Caco-2 (cell line): ENCODE results near the gene ERCC8. TPM values are rescaled to one million over a fixed set of nuclear protein-coding genes. Genes with fewer than 3 reads are reported as not detected.

Source experiments
- BruUV-seq: library from RNA; stranded (reverse); fragments of 400-500 nt; replicated peaks from 2 replicates; lab custom pipeline; 2021; lab: Mats Ljungman, UMichigan
- CTCF ChIA-PET: fragments of 300-600 bp; sonication (Branson Sonifier 250); formaldehyde crosslinking; loops from one replicate; lab custom pipeline; 2022; ENCODE audit warnings: antibody characterized with exemption; lab: Charles Lee
- POLR2A ChIA-PET: fragments of 300-600 bp; sonication (Branson Sonifier 250); formaldehyde crosslinking; loops from one replicate; lab custom pipeline; 2022; ENCODE audit warnings: antibody characterized with exemption; lab: Charles Lee
- DNase-seq, 2 experiments: peaks; one replicate each; pipeline versions ENCODE4 v3.0.0 to v3.0.0-alpha.2; 2020 to 2022
- H3K27me3 ChIP-seq: replicated peaks from 2 replicates; pipeline ENCODE4 v1.6.0; 2011; ENCODE audit warnings: low read length; ENCODE audit not compliant: control insufficient read depth, insufficient read depth
- H3K36me3 ChIP-seq: 2 replicates; pipeline ENCODE4 v1.5.1; 2011; ENCODE audit warnings: low read length; ENCODE audit not compliant: control insufficient read depth, insufficient read depth
- H3K4me1 ChIP-seq: fragments of 250-450 bp; sonication (Bioruptor Pico); 2 replicates; pipeline ENCODE4 v1.5.1; 2020; ENCODE audit warnings: mild to moderate bottlenecking
- H3K4me3 ChIP-seq: 2 replicates; pipeline ENCODE4 v1.5.1; 2011; ENCODE audit warnings: low read depth, mild to moderate bottlenecking, control low read depth, low read length
- H3K9me3 ChIP-seq: fragments of 250-450 bp; sonication (Bioruptor Pico); 2 replicates; pipeline ENCODE4 v1.5.1; 2020; ENCODE audit warnings: mild to moderate bottlenecking, moderate library complexity
- H3K27ac Mint-ChIP-seq: one replicate; pipeline ENCODE4 v1.8.0; 2022; ENCODE audit warnings: mixed read lengths; ENCODE audit not compliant: unreplicated experiment
- H3K27me3 Mint-ChIP-seq: one replicate; pipeline ENCODE4 v1.8.0; 2022; ENCODE audit warnings: mixed read lengths; ENCODE audit not compliant: insufficient read depth, unreplicated experiment
- H3K36me3 Mint-ChIP-seq: one replicate; pipeline ENCODE4 v1.8.0; 2022; ENCODE audit warnings: mild to moderate bottlenecking, mixed read lengths; ENCODE audit not compliant: insufficient read depth, unreplicated experiment
- H3K4me1 Mint-ChIP-seq: one replicate; pipeline ENCODE4 v1.8.0; 2022; ENCODE audit warnings: low read depth, mixed read lengths; ENCODE audit not compliant: unreplicated experiment
- H3K4me3 Mint-ChIP-seq: one replicate; pipeline ENCODE4 v1.8.0; 2022; ENCODE audit warnings: mild to moderate bottlenecking, moderate library complexity, mixed read lengths; ENCODE audit not compliant: unreplicated experiment
- H3K9me3 Mint-ChIP-seq: one replicate; pipeline ENCODE4 v1.8.0; 2022; ENCODE audit warnings: mixed read lengths; ENCODE audit not compliant: unreplicated experiment
- intact Hi-C: fragments of 100-400 bp; cut with micrococcal nuclease; formaldehyde crosslinking; loops from one replicate; pipeline ENCODE4 v1.10.0; 2022; ENCODE audit not compliant: unreplicated experiment
- total RNA-seq: library from RNA; stranded (reverse); gene quantifications from 2 replicates; pipeline ENCODE4 v1.2.3, GENCODE V29; 2022
- TF ChIP-seq, protein P1 (sequence below), 2 experiments: fragments of 200-600 bp in 1 of 2; IDR thresholded peaks; 1 replicate in 1 of 2; 2 replicates in 1 of 2; pipeline versions ENCODE4 v1.5.1 to v1.8.0; 2011 to 2022; ENCODE audit warnings: antibody characterized with exemption in 1 of 2, control low read depth in 1 of 2, inconsistent platforms in 1 of 2, low read depth in 1 of 2, low read length in 1 of 2, mild to moderate bottlenecking in 1 of 2, moderate library complexity in 1 of 2; ENCODE audit not compliant: insufficient read depth in 1 of 2, severe bottlenecking in 1 of 2, unreplicated experiment in 1 of 2

The ERCC8 gene
- total RNA-seq, 1 experiment from 2014 or later, result 19.8 TPM

DNA sequence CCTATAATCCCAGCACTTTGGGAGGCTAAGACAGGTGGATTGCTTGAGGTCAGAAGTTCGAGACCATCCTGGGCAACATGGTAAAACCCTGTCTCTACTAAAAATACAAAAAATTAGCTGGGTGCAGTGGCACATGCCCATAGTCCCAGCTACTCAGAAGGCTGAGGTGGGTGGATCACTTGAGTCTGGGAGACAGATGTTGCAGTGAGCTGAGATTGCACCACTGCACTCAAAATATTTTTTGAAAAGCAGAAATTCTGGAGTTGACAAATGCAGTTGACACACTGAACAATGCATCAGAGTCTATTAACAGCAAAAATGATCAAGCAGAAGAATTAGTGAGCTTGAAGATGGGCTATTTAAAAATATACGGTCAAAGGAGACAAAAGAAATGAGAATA lies 35.6 kb upstream of the ERCC8 start:
- H3K27me3 Mint-ChIP-seq, result no peaks in the 10 kb centered on the region
- intact Hi-C loops, result no loop called here
- no peaks in the 10 kb centered on the region for H3K36me3 ChIP-seq
- ChIA-PET POLR2A (no interaction called here), CTCF (no interaction called here)
- H3K27me3 ChIP-seq, result no peaks in the 10 kb centered on the region
- TF ChIP-seq, protein P1, sequence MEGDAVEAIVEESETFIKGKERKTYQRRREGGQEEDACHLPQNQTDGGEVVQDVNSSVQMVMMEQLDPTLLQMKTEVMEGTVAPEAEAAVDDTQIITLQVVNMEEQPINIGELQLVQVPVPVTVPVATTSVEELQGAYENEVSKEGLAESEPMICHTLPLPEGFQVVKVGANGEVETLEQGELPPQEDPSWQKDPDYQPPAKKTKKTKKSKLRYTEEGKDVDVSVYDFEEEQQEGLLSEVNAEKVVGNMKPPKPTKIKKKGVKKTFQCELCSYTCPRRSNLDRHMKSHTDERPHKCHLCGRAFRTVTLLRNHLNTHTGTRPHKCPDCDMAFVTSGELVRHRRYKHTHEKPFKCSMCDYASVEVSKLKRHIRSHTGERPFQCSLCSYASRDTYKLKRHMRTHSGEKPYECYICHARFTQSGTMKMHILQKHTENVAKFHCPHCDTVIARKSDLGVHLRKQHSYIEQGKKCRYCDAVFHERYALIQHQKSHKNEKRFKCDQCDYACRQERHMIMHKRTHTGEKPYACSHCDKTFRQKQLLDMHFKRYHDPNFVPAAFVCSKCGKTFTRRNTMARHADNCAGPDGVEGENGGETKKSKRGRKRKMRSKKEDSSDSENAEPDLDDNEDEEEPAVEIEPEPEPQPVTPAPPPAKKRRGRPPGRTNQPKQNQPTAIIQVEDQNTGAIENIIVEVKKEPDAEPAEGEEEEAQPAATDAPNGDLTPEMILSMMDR (IDR thresholded peaks at IDR 0.05; ENCODE audit: insufficient read depth in 1 of 2, low read depth in 1 of 2, low read length in 1 of 2, severe bottlenecking in 1 of 2, unreplicated experiment in 1 of 2), result no peak
- H3K9me3 ChIP-seq, result no peaks in the 10 kb centered on the region
- H3K9me3 Mint-ChIP-seq, result peaks cover 23% of the 10 kb centered on the region
- no peak for DNase-seq
- H3K4me3 Mint-ChIP-seq, result no peak overlapping the region
- no peak overlapping the region for H3K4me3 ChIP-seq
- peaks cover 14% of the 10 kb centered on the region for H3K4me1 Mint-ChIP-seq
- H3K27ac Mint-ChIP-seq, result no peak overlapping the region
- H3K36me3 Mint-ChIP-seq, result no peaks in the 10 kb centered on the region
- BruUV-seq, result no TSS peak
- peaks cover 13% of the 10 kb centered on the region for H3K4me1 ChIP-seq

DNA sequence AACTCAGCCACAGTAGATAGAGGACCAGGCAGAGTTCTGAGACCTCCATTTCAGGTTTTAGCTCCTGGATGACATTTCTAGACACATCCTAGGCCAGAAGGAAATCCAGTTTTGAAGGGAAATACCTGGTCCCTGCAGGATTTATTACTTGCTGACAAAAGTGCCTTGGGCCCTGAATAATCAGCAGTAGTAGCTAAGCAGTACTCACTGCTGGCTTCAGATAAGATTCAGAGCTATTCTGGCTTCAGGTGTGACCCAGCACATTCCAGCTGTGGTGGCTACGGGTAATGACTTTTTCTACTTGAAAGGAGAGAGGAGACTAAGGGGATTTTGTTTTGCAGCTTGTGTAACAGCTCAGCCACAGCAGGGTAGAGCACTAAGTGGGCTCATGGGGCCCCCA lies 34.1 kb upstream of the ERCC8 start:
- TF ChIP-seq, protein P1 (IDR thresholded peaks at IDR 0.05; ENCODE audit: insufficient read depth in 1 of 2, low read depth in 1 of 2, low read length in 1 of 2, severe bottlenecking in 1 of 2, unreplicated experiment in 1 of 2), result no peak
- Mint-ChIP-seq H3K27me3 (no peaks in the 10 kb centered on the region), H3K36me3 (no peaks in the 10 kb centered on the region), H3K9me3 (peaks cover 16% of the 10 kb centered on the region), H3K4me1 (peaks cover 14% of the 10 kb centered on the region), H3K4me3 (no peak overlapping the region), H3K27ac (no peak overlapping the region)
- no peaks in the 10 kb centered on the region for H3K36me3 ChIP-seq
- peak; percentile 16 to 45 for DNase-seq
- intact Hi-C loops, result no loop called here
- H3K4me3 ChIP-seq, result no peak overlapping the region
- no TSS peak for BruUV-seq
- POLR2A ChIA-PET, result interaction anchor here (0.9 kb wide), 1 partner anchor 279 kb away, joined by 3 read pairs; the partner anchor contains the start of gene DEPDC1B
- H3K9me3 ChIP-seq, result no peaks in the 10 kb centered on the region
- peaks cover 13% of the 10 kb centered on the region for H3K4me1 ChIP-seq
- CTCF ChIA-PET, result no interaction called here
- no peaks in the 10 kb centered on the region for H3K27me3 ChIP-seq

DNA sequence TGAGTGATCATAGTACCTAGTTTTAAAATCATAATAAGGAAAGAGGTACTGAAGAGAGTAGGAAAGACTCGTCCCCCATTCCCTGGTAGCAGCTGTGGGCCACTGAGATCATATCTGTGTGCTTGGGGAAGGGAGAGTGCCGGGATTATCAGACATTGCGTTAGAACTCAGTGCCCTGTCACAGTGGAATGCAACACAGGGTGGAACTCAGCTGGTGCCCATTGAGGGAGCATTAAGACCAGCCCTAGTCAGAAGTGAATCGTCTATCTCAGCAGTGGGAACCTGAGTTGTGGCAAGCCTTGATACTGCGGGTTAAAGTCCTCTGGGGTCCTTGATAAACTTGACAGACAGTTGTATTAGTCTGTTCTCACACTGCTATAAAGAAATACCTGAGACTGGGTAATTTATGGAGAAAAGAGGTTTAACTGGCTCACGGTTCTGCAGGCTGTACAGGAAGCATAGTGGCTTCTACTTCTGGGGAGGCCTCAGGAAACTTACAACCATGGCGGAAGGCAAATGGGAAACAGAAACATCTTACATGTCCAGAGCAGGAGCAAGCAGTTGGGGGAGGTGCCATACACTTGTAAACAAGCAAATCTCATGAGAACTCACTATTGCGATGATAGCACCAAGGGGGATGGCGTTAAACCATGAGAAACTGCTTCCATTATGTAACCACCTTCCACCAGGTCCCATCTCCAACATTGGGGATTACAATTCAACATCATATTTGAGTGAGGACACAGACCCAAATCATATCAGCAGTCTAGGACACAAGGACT lies 33.3 kb upstream of the ERCC8 start:
- Mint-ChIP-seq H3K4me3 (no peak overlapping the region), H3K27ac (no peak overlapping the region), H3K36me3 (no peaks in the 10 kb centered on the region), H3K27me3 (no peaks in the 10 kb centered on the region), H3K9me3 (peaks cover 16% of the 10 kb centered on the region), H3K4me1 (peaks cover 14% of the 10 kb centered on the region)
- CTCF ChIA-PET, result interaction anchor here (0.7 kb wide), 1 partner anchor 20 kb away, joined by 5 read pairs; no protein-coding TSS in a partner anchor
- POLR2A ChIA-PET, result interaction anchor here (0.9 kb wide), 1 partner anchor 278 kb away, joined by 3 read pairs; the partner anchor contains the start of gene DEPDC1B
- no peaks in the 10 kb centered on the region for H3K27me3 ChIP-seq
- peaks cover 13% of the 10 kb centered on the region for H3K4me1 ChIP-seq
- no peaks in the 10 kb centered on the region for H3K9me3 ChIP-seq
- BruUV-seq, result no TSS peak
- intact Hi-C loops, result no loop called here
- DNase-seq, result no peak
- TF ChIP-seq, protein P1 (IDR thresholded peaks at IDR 0.05; ENCODE audit: insufficient read depth in 1 of 2, low read depth in 1 of 2, low read length in 1 of 2, severe bottlenecking in 1 of 2, unreplicated experiment in 1 of 2), result no peak
- H3K36me3 ChIP-seq, result no peaks in the 10 kb centered on the region
- no peak overlapping the region for H3K4me3 ChIP-seq
